Measurements from ENCODE around the gene ADAM23. TPM values are rescaled to one million over a fixed set of nuclear protein-coding genes. Genes with fewer than 3 reads are reported as not detected.

The ADAM23 gene
- total RNA-seq, 2 donors from 2014 or later = 4.5 to 6.4 TPM

DNA sequence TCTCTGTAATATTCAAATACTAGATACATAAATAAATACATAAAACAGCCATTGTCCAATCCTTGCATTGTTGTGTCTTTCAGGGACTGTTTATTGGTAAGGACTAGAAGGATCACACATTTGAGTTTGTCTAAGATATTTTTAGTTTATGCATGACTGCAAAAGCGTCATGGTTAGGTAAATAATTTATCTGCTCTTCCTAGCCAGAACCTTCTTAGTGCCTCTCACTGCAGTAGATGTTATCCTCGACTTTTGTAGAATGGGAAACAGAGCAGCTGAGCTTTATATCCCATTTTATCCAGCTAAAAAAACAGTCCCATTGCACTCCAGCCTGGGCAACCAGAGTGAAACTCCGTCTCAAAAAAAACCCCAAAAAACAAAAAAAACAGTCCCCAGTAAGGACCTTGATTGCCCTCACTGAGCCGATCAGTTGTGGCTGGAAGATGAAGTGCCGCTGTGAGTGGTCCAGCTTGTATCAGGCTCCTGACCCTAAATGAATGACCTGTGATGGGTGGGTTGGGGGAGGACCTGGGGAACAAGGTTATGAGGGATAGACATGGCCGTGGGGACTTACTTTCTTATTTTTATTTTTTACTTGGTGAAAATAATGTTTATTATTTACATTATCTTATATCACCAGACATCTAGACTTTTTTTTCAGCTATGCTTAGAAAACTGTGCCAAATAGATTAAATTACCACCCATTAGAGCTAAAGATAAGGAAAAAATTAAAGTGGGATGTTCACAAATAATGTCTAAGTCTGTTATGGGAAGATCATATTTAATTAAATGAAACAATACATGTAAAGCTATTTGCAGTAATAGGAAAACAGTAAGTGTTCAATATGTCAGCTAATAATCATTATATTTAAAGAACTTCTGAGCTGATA is 10.9 kb upstream of the ADAM23 start:
- no peaks in the 10 kb centered on the region for H3K36me3 ChIP-seq
- no peaks in the 10 kb centered on the region for H3K4me1 ChIP-seq (ENCODE audit: control insufficient read depth in 1 of 2, low read depth in 2 of 2)
- no peak for DNase-seq (ENCODE audit: low spot score)
- TF ChIP-seq, protein P1, sequence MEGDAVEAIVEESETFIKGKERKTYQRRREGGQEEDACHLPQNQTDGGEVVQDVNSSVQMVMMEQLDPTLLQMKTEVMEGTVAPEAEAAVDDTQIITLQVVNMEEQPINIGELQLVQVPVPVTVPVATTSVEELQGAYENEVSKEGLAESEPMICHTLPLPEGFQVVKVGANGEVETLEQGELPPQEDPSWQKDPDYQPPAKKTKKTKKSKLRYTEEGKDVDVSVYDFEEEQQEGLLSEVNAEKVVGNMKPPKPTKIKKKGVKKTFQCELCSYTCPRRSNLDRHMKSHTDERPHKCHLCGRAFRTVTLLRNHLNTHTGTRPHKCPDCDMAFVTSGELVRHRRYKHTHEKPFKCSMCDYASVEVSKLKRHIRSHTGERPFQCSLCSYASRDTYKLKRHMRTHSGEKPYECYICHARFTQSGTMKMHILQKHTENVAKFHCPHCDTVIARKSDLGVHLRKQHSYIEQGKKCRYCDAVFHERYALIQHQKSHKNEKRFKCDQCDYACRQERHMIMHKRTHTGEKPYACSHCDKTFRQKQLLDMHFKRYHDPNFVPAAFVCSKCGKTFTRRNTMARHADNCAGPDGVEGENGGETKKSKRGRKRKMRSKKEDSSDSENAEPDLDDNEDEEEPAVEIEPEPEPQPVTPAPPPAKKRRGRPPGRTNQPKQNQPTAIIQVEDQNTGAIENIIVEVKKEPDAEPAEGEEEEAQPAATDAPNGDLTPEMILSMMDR (IDR thresholded peaks at IDR 0.05) = no peak
- no peak for ATAC-seq (ENCODE audit: insufficient number of reproducible peaks, low FRiP score, low read depth)
- H3K27ac ChIP-seq = no peak overlapping the region
- H3K27me3 ChIP-seq (replicated peaks; ENCODE audit: insufficient read depth) = no peaks in the 10 kb centered on the region
- no peaks in the 10 kb centered on the region for H3K9me3 ChIP-seq
- no peak overlapping the region for H3K4me3 ChIP-seq

DNA sequence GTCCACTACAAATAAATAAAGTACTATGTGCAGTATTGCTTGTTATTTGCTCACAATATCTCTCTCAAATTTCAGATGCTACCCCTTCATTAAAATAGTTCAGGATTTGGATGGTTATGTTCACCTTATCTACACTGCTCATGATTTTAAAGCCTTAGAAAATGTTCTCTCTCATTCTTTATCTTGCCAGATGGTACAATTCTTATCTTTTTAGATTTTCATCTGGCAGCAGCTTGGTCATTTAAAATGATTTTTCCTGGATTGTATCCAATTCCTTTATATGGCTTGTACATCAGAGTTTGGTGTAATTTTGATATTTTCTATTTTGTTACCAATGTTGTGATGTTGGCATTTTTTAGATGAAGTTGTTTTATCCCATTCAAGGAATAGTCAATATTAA is 10.1 kb upstream of the ADAM23 start:
- TF ChIP-seq, protein P1 (IDR thresholded peaks at IDR 0.05) = no peak
- ATAC-seq (ENCODE audit: insufficient number of reproducible peaks, low FRiP score, low read depth) = no peak
- no peaks in the 10 kb centered on the region for H3K9me3 ChIP-seq
- H3K27ac ChIP-seq = no peak overlapping the region
- DNase-seq (ENCODE audit: low spot score) = no peak
- no peaks in the 10 kb centered on the region for H3K4me1 ChIP-seq (ENCODE audit: control insufficient read depth in 1 of 2, low read depth in 2 of 2)
- no peak overlapping the region for H3K4me3 ChIP-seq
- no peaks in the 10 kb centered on the region for H3K36me3 ChIP-seq
- no peaks in the 10 kb centered on the region for H3K27me3 ChIP-seq (replicated peaks; ENCODE audit: insufficient read depth)

- TF ChIP-seq, protein P1 (IDR thresholded peaks at IDR 0.05) = no peak
- H3K4me1 ChIP-seq (ENCODE audit: control insufficient read depth in 1 of 2, low read depth in 2 of 2) = no peaks in the 10 kb centered on the region
- H3K36me3 ChIP-seq = no peaks in the 10 kb centered on the region
- ATAC-seq (ENCODE audit: insufficient number of reproducible peaks, low FRiP score, low read depth) (no peak), DNase-seq (ENCODE audit: low spot score) (no peak)
- no peaks in the 10 kb centered on the region for H3K27me3 ChIP-seq (replicated peaks; ENCODE audit: insufficient read depth)
- no peaks in the 10 kb centered on the region for H3K9me3 ChIP-seq
- H3K27ac ChIP-seq = no peak overlapping the region
- no peak overlapping the region for H3K4me3 ChIP-seq
Observed at GRCh38 chr2:206433686-206434085, 9.6 kb upstream of the ADAM23 start.

DNA sequence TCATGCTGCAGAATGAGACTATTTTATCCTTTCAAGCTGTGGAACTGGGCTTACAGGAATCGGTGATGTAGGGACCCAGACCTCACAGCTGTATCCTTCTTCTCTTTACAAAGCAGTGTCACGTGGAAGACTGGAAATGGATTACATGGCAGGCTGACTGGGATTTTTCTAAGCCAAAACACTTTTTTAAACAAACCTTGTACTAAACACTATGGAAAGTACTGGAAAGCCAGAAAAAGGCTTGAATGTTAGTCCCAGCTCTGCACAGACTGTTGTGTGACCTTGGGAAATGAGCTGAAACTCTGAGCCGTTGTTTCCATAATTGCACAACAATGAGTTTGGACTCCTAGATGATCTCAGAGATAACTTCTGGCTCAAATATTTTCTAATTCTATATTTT is 7.6 kb upstream of the ADAM23 start:
- no peaks in the 10 kb centered on the region for H3K36me3 ChIP-seq
- no peaks in the 10 kb centered on the region for H3K9me3 ChIP-seq
- ATAC-seq (ENCODE audit: insufficient number of reproducible peaks, low FRiP score, low read depth) = no peak
- DNase-seq (ENCODE audit: low spot score) = no peak
- no peak overlapping the region for H3K4me3 ChIP-seq
- no peaks in the 10 kb centered on the region for H3K4me1 ChIP-seq (ENCODE audit: control insufficient read depth in 1 of 2, low read depth in 2 of 2)
- TF ChIP-seq, protein P1 (IDR thresholded peaks at IDR 0.05) = no peak
- no peak overlapping the region for H3K27ac ChIP-seq
- no peaks in the 10 kb centered on the region for H3K27me3 ChIP-seq (replicated peaks; ENCODE audit: insufficient read depth)

DNA sequence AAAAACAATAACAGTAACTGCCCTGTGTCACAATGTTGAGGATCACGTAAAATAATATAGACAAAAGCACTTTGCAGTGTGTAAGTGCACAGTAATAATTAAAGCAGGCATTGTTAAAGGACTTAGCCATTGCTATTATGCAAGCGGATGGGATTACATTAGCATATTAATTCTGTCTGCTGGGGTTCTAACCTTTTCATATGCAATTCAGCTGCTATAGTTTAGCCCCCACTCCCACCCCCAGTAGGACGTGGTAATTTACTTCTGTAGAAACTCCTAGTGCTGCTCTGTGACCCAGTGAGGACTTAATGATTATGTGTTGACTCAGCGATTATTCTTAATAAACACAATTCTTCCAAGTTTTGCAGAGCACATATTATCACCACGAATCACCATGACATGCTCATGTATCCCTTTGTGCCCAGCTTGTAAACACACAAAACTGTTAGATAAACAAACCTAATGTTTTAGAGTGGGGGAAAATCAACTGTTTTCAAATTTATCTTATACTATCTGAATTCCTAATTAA is 5.1 kb upstream of the ADAM23 start:
- no peak for ATAC-seq (ENCODE audit: insufficient number of reproducible peaks, low FRiP score, low read depth)
- TF ChIP-seq, protein P1 (IDR thresholded peaks at IDR 0.05) = no peak
- no peaks in the 10 kb centered on the region for H3K36me3 ChIP-seq
- peaks cover 0 to 9% of the 10 kb centered on the region in 2 donors for H3K4me1 ChIP-seq (ENCODE audit: control insufficient read depth in 1 of 2, low read depth in 2 of 2)
- no peak overlapping the region for H3K27ac ChIP-seq
- no peaks in the 10 kb centered on the region for H3K9me3 ChIP-seq
- H3K27me3 ChIP-seq (replicated peaks; ENCODE audit: insufficient read depth) = peaks cover 4% of the 10 kb centered on the region
- DNase-seq (ENCODE audit: low spot score) = no peak
- H3K4me3 ChIP-seq = no peak overlapping the region

Data from thoracic aorta (tissue), 2 donors.